ENCODE measurements around the gene BMP7.

BMP7 gene

DNA sequence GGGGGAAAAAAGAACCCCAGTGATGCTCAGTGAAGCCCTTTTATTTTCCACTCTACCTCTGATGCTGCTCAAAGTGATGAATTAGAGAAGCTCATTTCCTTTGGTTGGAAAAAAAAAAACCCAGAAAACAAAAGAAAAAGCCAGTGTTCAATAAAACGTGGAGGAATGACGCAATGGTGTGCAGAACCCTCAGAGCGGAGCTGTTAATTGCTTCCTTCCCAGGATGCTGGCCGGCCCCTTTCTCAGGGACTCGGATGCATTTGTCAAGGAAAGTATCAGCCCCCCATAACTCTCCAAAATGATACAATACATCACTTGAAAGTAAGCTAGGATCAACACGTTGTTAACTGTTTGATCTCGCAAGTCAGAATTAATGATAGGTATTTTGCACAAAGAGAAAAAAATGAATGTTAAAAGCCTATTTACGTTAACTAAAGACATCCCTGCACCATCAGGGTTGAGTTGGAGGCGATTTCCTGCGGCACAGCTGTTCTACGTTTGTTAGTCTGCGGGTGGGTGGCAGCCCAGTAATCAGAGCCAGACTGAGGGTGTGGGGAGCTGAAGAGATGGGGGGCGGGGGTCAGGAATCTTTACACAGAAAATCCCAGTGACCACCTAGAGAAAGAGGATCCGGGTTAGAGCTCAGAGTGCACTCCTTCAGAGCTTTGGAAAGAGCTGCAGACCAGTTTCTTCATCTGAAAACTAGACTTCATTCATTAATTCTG, 132.4 kb downstream of the BMP7 start:
- Histone ChIP-seq H3K27ac (ENCODE audit: insufficient read depth, low read length, poor library complexity, severe bottlenecking) (no peak overlapping the region), H3K36me3 (ENCODE audit: control insufficient read depth, insufficient read depth, low read length) (no peaks in the 10 kb centered on the region), H3K4me1 (ENCODE audit: control insufficient read depth, insufficient read depth, low read length, poor library complexity, severe bottlenecking) (no peaks in the 10 kb centered on the region), H3K27me3 (replicated peaks; ENCODE audit: control insufficient read depth, insufficient read depth, low read length, poor library complexity, severe bottlenecking) (no peaks in the 10 kb centered on the region), H3K4me3 (ENCODE audit: insufficient read depth, low read depth, low read length, poor library complexity, severe bottlenecking) (no peak overlapping the region), H3K9me3 (ENCODE audit: control insufficient read depth, low read length) (no peaks in the 10 kb centered on the region)
- DNase-seq: no peak

DNA sequence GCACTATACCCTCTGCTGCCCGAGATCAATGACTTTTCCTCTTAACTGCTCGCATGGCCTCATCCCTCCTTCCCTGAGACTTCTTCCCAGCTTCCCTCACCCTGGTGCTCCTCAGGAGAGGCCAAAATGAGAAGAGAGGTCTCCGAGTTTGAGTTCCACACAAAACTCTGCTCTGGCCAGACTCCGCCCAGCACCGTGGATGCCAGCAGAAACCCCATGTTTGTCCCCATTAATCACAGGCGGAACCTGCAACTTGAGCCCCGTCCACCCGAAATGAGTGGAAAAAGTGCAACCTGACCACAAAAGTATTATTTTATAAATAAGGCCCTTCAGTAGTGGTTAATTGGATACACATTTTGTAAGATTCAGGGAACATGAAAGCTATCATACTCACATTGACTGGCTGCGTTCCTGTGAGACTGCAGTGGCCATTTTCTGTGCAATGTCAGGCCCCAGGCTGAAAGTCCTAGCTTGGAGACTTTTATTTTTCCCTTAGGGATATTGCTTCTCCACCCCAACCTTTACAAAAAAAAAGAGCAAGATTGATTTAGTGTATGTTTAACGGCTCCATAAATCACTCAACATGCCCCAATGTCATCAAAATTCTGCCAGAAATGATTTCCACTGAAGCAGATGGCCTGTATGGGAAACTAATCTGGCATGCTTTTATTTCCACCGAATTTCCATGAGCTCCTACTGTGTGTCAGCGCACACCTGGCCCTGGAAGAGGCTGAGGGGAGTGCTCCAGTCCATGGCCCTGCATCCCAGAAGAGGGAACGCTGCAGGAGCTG, 134.6 kb downstream of the BMP7 start:
- no peak for DNase-seq
- Histone ChIP-seq H3K27me3 (replicated peaks; ENCODE audit: control insufficient read depth, insufficient read depth, low read length, poor library complexity, severe bottlenecking) (no peaks in the 10 kb centered on the region), H3K27ac (ENCODE audit: insufficient read depth, low read length, poor library complexity, severe bottlenecking) (no peak overlapping the region), H3K36me3 (ENCODE audit: control insufficient read depth, insufficient read depth, low read length) (no peaks in the 10 kb centered on the region), H3K4me1 (ENCODE audit: control insufficient read depth, insufficient read depth, low read length, poor library complexity, severe bottlenecking) (no peaks in the 10 kb centered on the region), H3K4me3 (ENCODE audit: insufficient read depth, low read depth, low read length, poor library complexity, severe bottlenecking) (no peak overlapping the region), H3K9me3 (ENCODE audit: control insufficient read depth, low read length) (no peaks in the 10 kb centered on the region)

DNA sequence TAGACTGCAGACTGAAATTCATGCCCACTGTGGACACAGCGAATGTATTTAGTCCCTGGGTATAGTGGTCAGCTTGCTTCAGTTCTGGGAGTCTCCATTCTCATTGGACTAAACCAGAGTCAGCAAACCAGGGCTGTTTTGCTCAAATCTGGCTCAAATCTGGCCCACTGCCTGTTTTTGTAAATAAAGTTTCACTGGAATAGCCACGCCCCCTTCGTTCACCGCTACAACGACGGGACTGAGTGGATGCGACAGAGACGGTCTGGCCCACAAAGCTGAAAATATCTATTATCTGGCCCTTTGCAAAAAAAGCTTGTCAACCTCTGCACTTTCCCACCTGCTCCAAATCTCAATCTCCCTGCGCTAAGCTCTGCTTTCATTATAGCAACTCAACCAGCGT, 135.4 kb downstream of the BMP7 start:
- no peak for DNase-seq
- Histone ChIP-seq H3K4me3 (ENCODE audit: insufficient read depth, low read depth, low read length, poor library complexity, severe bottlenecking) (no peak overlapping the region), H3K27me3 (replicated peaks; ENCODE audit: control insufficient read depth, insufficient read depth, low read length, poor library complexity, severe bottlenecking) (no peaks in the 10 kb centered on the region), H3K36me3 (ENCODE audit: control insufficient read depth, insufficient read depth, low read length) (no peaks in the 10 kb centered on the region), H3K27ac (ENCODE audit: insufficient read depth, low read length, poor library complexity, severe bottlenecking) (no peak overlapping the region), H3K9me3 (ENCODE audit: control insufficient read depth, low read length) (no peaks in the 10 kb centered on the region), H3K4me1 (ENCODE audit: control insufficient read depth, insufficient read depth, low read length, poor library complexity, severe bottlenecking) (no peaks in the 10 kb centered on the region)

DNA sequence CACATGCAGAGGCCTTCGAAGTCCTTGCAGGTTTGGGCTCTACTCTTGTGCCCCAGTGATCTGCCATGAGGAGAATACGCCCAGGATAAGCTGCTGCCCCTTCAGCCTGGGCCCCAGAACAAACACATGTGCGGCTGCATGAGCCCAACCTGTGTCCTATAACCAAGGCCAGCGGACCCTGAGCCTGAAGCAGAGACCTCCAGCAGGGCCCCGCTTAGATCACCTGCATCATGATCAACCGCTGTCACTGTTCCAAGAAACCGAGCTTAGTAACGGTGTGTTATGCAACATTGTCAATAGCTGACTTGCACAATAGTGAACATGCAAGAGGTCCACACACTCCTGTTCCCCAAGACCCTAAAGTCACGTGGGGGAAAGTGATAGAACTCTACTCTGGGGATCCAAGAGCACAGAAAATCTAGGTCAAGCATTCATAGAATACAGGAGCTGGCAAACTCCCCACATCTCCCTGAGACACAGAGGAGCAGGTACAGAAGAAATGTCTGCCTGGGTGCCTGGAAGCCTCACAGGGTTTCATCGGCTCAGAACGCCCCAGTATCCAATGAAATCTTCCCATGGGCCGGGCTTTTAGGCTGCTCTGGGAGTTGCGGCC, 136.2 kb downstream of the BMP7 start:
- Histone ChIP-seq H3K4me1 (ENCODE audit: control insufficient read depth, insufficient read depth, low read length, poor library complexity, severe bottlenecking) (no peaks in the 10 kb centered on the region), H3K9me3 (ENCODE audit: control insufficient read depth, low read length) (no peaks in the 10 kb centered on the region), H3K36me3 (ENCODE audit: control insufficient read depth, insufficient read depth, low read length) (no peaks in the 10 kb centered on the region), H3K27ac (ENCODE audit: insufficient read depth, low read length, poor library complexity, severe bottlenecking) (no peak overlapping the region), H3K27me3 (replicated peaks; ENCODE audit: control insufficient read depth, insufficient read depth, low read length, poor library complexity, severe bottlenecking) (no peaks in the 10 kb centered on the region), H3K4me3 (ENCODE audit: insufficient read depth, low read depth, low read length, poor library complexity, severe bottlenecking) (no peak overlapping the region)
- no peak for DNase-seq

DNA sequence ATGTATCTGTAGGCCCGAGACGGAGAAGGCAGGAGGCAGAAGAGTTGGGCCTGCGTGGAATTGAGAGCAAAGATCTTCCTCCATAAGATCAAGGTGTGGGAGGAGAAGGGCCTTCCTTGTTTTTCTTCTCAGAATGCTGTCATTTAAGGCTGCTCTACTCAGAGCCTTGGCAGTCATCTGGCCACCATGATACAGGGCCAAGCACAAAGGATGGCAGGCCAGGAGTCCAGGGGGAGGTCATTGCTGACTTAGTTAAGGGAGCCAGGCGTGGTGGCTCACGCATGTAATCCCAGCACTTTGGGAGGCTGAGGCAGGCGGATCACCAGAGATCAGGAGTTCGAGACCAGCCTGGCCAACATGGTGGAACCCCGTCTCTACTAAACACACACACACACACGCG, 137.1 kb downstream of the BMP7 start:
- H3K4me3 ChIP-seq (ENCODE audit: insufficient read depth, low read depth, low read length, poor library complexity, severe bottlenecking): no peak overlapping the region
- DNase-seq: no peak
- no peaks in the 10 kb centered on the region for H3K36me3 ChIP-seq (ENCODE audit: control insufficient read depth, insufficient read depth, low read length)
- H3K4me1 ChIP-seq (ENCODE audit: control insufficient read depth, insufficient read depth, low read length, poor library complexity, severe bottlenecking): no peaks in the 10 kb centered on the region
- H3K9me3 ChIP-seq (ENCODE audit: control insufficient read depth, low read length): no peaks in the 10 kb centered on the region
- no peak overlapping the region for H3K27ac ChIP-seq (ENCODE audit: insufficient read depth, low read length, poor library complexity, severe bottlenecking)
- H3K27me3 ChIP-seq (replicated peaks; ENCODE audit: control insufficient read depth, insufficient read depth, low read length, poor library complexity, severe bottlenecking): no peaks in the 10 kb centered on the region

DNA sequence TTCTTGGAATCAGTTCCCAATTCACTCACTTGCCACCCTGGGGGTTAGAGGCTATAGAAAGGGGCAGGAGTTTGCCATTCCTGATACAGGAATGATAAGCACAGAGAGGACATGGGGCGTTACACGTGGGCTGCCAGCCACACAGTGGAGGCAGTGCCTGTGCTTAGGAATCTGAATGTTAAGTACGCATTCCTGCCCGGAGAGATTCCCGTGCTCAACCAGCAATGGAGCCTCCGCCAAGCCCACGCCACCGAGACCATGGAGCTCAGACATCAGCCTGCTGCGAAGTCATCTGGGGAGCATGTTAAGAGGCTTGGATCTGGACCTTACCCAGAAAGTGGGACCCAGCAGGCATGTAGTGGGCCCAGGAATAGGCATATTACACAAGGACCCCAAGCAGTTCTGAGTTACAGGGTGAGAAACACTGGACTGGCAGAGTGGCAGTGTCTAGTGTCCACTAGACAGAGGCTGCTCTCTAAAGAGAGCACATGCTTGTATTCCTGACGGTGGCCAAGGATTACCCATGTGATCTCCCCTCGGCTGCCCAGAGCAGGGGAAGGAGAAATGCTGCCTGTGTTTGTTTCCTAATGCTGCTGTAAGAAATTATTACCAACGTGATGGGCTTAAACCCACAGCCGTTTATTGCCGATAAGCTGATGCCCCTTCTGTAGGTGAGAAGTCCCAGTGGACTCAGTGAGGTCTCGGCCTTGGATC, 138.2 kb downstream of the BMP7 start:
- Histone ChIP-seq H3K27ac (ENCODE audit: insufficient read depth, low read length, poor library complexity, severe bottlenecking) (no peak overlapping the region), H3K36me3 (ENCODE audit: control insufficient read depth, insufficient read depth, low read length) (no peaks in the 10 kb centered on the region), H3K9me3 (ENCODE audit: control insufficient read depth, low read length) (no peaks in the 10 kb centered on the region), H3K4me3 (ENCODE audit: insufficient read depth, low read depth, low read length, poor library complexity, severe bottlenecking) (no peak overlapping the region), H3K4me1 (ENCODE audit: control insufficient read depth, insufficient read depth, low read length, poor library complexity, severe bottlenecking) (no peaks in the 10 kb centered on the region), H3K27me3 (replicated peaks; ENCODE audit: control insufficient read depth, insufficient read depth, low read length, poor library complexity, severe bottlenecking) (no peaks in the 10 kb centered on the region)
- DNase-seq: no peak

DNA sequence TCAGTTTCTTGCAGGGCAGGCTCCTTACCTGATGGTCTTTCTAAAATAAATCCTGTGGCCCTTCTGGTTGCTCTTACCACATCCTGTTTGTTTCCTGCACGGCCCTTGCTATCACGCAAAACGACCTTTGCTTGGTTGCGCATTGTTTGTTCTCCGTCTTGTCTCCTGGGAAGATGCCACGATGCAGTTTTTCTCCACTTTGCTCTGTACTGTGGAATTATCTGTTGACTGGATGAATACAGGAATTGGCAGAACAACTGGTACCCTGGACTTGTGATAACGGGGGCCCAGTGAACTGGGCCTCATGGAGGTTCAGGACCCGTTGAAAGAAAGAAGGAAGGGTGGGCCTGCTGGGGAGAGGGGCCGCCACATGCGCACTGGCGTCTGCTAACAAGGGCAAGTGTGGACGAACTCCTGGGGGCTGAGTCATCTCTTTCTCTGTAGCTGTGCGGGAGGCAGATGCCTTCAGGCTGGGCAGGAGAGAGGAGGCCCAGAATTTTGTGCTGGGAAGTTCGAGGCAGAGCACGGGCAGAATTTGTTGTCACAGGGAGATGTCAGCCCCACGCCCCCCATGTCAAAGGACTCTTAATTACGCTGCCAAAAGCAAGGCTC, 139.9 kb downstream of the BMP7 start:
- no peak overlapping the region for H3K27ac ChIP-seq (ENCODE audit: insufficient read depth, low read length, poor library complexity, severe bottlenecking)
- no peak for DNase-seq
- no peaks in the 10 kb centered on the region for H3K9me3 ChIP-seq (ENCODE audit: control insufficient read depth, low read length)

DNA sequence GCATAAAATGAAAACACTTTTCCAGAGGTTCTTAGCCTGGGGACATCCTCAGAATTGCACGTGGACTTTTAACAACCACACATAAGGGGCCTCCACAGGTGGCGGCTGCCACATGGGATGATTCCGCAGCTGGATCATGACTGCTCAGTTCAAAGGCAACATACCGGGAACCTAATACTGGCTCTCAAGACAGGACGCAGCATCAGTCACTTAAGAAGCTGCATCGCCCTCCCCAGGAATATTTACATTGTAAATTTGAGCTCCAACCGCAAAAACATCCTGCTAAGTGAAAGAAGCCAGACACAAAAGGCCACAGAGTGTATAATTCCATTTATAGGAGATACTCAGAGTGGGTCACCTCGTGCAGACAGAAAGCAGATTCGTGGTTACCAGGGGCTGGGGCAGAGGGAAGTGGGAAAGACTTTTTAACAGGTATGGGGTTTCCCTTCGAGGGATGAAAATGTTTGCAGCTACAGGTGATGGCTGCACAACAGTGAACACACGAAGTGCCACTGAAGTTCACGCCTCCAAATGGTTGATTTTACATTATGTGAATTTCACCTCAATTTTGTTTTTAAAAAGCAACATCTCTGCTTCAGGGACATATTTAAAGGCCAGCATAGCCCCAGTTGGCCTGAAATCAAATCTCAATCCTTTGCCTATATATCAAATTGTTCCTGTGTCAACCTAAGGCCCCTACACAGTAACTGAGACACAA, 141.5 kb downstream of the BMP7 start:
- Histone ChIP-seq H3K27me3 (replicated peaks; ENCODE audit: control insufficient read depth, insufficient read depth, low read length, poor library complexity, severe bottlenecking) (no peaks in the 10 kb centered on the region), H3K27ac (ENCODE audit: insufficient read depth, low read length, poor library complexity, severe bottlenecking) (no peak overlapping the region), H3K9me3 (ENCODE audit: control insufficient read depth, low read length) (no peaks in the 10 kb centered on the region), H3K4me3 (ENCODE audit: insufficient read depth, low read depth, low read length, poor library complexity, severe bottlenecking) (no peak overlapping the region), H3K36me3 (ENCODE audit: control insufficient read depth, insufficient read depth, low read length) (no peaks in the 10 kb centered on the region), H3K4me1 (ENCODE audit: control insufficient read depth, insufficient read depth, low read length, poor library complexity, severe bottlenecking) (no peaks in the 10 kb centered on the region)
- DNase-seq: no peak

More for the DNA sequence above, 139.9 kb downstream of the BMP7 start:
- Histone ChIP-seq H3K4me1 (ENCODE audit: control insufficient read depth, insufficient read depth, low read length, poor library complexity, severe bottlenecking) (no peaks in the 10 kb centered on the region), H3K36me3 (ENCODE audit: control insufficient read depth, insufficient read depth, low read length) (no peaks in the 10 kb centered on the region), H3K4me3 (ENCODE audit: insufficient read depth, low read depth, low read length, poor library complexity, severe bottlenecking) (no peak overlapping the region), H3K27me3 (replicated peaks; ENCODE audit: control insufficient read depth, insufficient read depth, low read length, poor library complexity, severe bottlenecking) (no peaks in the 10 kb centered on the region)

DNA sequence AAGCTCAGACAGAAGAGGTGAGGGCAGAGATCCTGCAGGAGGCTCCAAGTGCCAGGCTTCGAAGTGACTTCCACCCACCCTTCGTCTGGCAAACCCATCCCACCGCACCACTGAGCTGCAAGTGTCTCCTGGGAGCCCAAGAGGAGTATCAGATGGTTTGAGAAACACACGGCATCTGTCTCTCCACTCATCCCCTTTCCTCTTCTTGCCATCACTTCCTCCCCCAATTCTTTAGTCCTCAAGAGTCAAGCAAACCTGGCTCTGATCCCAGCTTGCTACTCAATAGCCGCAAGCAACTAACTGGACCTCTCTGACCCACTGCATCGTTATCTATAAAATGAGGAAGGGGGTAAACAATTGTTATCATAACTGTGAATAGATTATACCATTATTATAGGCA, 142.1 kb downstream of the BMP7 start:
- Histone ChIP-seq H3K4me3 (ENCODE audit: insufficient read depth, low read depth, low read length, poor library complexity, severe bottlenecking) (no peak overlapping the region), H3K4me1 (ENCODE audit: control insufficient read depth, insufficient read depth, low read length, poor library complexity, severe bottlenecking) (no peaks in the 10 kb centered on the region), H3K27ac (ENCODE audit: insufficient read depth, low read length, poor library complexity, severe bottlenecking) (no peak overlapping the region), H3K36me3 (ENCODE audit: control insufficient read depth, insufficient read depth, low read length) (no peaks in the 10 kb centered on the region), H3K27me3 (replicated peaks; ENCODE audit: control insufficient read depth, insufficient read depth, low read length, poor library complexity, severe bottlenecking) (no peaks in the 10 kb centered on the region), H3K9me3 (ENCODE audit: control insufficient read depth, low read length) (no peaks in the 10 kb centered on the region)
- no peak for DNase-seq
